Measurements from ENCODE around the gene GDAP1L1. TPM values are rescaled to one million over a fixed set of nuclear protein-coding genes. Genes with fewer than 3 reads are reported as not detected.

The GDAP1L1 gene
- total and polyA plus RNA-seq, 2 of the 4 experiments (the other 2 are of a cell fraction): not detected

DNA sequence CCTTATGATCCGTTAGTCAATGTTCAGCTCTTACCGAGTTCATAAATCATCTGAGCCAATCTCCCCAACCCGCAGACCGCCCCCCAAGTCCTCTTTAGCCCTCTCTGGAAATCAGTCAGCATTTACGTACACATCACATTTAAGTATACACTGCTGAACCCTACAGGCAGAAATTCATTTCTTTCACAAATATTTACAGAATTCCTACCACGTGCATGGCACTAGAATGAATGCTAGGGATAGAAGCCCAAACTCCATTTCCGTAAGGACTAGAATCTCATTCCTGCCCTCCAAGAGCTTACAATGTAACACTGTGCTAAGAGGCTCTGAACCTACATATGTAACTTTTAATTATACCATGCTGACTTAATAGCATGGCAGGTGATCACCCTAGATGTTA lies 38.3 kb upstream of the GDAP1L1 start (continued):
- TF ChIP-seq MAFK (IDR thresholded peaks at IDR 0.05; ENCODE audit: low read depth, low read length): no peak
- 0 out of 2 replicates have a peak, but pooled peaks have one; percentile 21 for TF ChIP-seq RAD21 (IDR thresholded peaks at IDR 0.05; ENCODE audit: low read length)
- TF ChIP-seq BHLHE40 (IDR thresholded peaks at IDR 0.05; ENCODE audit: low read depth, low read length): peak; percentile 53; the same call in 1 of the 2 replicates

DNA sequence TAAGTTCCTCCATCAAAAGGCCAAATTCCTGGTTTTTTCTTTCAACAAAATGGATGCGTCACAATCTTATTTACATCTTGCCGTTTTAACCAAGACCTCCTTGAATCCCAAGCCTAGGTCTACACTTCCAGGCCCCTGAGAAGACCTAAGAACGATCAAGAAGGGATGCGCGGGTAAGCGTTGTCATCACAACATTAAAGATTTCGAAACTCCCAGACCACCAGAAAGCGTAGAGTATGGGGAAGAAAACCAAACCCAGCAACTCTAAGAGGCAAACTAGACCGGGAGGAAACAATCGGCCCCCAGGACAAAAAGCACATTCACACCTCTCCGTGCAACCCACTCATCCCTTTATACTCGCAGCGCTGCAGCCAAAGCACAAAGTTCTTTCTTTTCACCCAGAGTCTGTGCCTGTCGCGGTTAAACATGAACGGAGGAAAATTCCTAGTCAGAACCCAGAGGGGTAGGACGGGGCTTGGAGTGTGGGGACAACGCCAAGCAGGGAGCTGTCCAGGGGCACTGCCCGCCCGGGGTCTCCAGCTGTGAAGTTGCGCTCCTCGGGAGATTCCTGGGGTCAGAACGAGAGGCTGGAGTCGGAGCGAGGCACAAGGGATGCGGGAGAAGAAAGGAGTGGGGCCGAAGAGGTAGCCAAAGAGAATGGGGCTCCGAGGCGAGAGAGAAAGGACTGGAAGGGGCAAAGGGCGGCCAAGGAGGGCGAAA lies 37.3 kb upstream of the GDAP1L1 start:
- peak overlapping the region; percentile 95 for H3K4me2 ChIP-seq (ENCODE audit: low read depth, low read length)
- peak overlapping the region; percentile 87 for H3K4ac ChIP-seq (ENCODE audit: low read depth, low read length)
- BruUV-seq (replicated peaks): no TSS peak
- no peaks in the 10 kb centered on the region for H3K27me3 ChIP-seq (ENCODE audit: control insufficient read depth, insufficient read depth, low read length)
- H2AFZ ChIP-seq (replicated peaks; ENCODE audit: low read length, poor library complexity): peak overlapping the region; percentile 96
- H3K9me1 ChIP-seq (ENCODE audit: insufficient read depth, low read length): peaks cover 9% of the 10 kb centered on the region
- H4K8ac ChIP-seq (ENCODE audit: low read depth in 2 of 2, low read length in 2 of 2): peak overlapping the region; percentile 15 to 78; a peak in 3 of 4 replicates
- 5% methylated on average over 4 of the region's 31 CpGs; no CpG with 5 or more reads in 1 of the 2 experiments for WGBS, 2 experiments (ENCODE audit: extremely low coverage in 2 of 2, insufficient read length in 1 of 2)
- DNase-seq (peak; percentile 35), ATAC-seq (ENCODE audit: low read depth) (peak; percentile 2; the same call in 1 of the 2 replicates)
- H3K36me3 ChIP-seq (ENCODE audit: control insufficient read depth, insufficient read depth, low read length): peaks cover 9% of the 10 kb centered on the region
- H2BK5ac ChIP-seq (ENCODE audit: low read depth, low read length, poor library complexity, severe bottlenecking): peak overlapping the region; percentile 73
- 0 out of 3 replicates have a peak overlapping the region, but pooled peaks have one; percentile 20 for H2BK15ac ChIP-seq (ENCODE audit: low read depth, low read length)
- dilution Hi-C loops (cut with HindIII; ENCODE audit: low sequenced_read_pairs, unreplicated experiment): no loop called here
- H3K4me1 ChIP-seq (ENCODE audit: control insufficient read depth, insufficient read depth, low read length): peaks cover 5% of the 10 kb centered on the region
- ChIA-PET CTCF (interaction anchor here (0.6 kb wide), 1 partner anchor 367 kb away, joined by 3 read pairs; no protein-coding TSS in a partner anchor), POLR2A (ENCODE audit: unreplicated experiment) (no interaction called here)
- no peak for TF ChIP-seq RCOR1 (IDR thresholded peaks at IDR 0.05; ENCODE audit: insufficient replicate concordance, low read length)
- TF ChIP-seq RAD21 (IDR thresholded peaks at IDR 0.05; ENCODE audit: low read length): no peak
- TF ChIP-seq, protein P1, sequence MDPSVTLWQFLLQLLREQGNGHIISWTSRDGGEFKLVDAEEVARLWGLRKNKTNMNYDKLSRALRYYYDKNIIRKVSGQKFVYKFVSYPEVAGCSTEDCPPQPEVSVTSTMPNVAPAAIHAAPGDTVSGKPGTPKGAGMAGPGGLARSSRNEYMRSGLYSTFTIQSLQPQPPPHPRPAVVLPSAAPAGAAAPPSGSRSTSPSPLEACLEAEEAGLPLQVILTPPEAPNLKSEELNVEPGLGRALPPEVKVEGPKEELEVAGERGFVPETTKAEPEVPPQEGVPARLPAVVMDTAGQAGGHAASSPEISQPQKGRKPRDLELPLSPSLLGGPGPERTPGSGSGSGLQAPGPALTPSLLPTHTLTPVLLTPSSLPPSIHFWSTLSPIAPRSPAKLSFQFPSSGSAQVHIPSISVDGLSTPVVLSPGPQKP (IDR thresholded peaks at IDR 0.05; ENCODE audit: borderline replicate concordance, low read depth, low read length): no peak
- 0 out of 2 replicates have a peak, but pooled peaks have one; percentile 23 for TF ChIP-seq CEBPB (IDR thresholded peaks at IDR 0.05; ENCODE audit: low read depth, low read length)
- no peak for TF ChIP-seq RFX5 (IDR thresholded peaks at IDR 0.05; ENCODE audit: low read depth, low read length)
- TF ChIP-seq, protein P2, sequence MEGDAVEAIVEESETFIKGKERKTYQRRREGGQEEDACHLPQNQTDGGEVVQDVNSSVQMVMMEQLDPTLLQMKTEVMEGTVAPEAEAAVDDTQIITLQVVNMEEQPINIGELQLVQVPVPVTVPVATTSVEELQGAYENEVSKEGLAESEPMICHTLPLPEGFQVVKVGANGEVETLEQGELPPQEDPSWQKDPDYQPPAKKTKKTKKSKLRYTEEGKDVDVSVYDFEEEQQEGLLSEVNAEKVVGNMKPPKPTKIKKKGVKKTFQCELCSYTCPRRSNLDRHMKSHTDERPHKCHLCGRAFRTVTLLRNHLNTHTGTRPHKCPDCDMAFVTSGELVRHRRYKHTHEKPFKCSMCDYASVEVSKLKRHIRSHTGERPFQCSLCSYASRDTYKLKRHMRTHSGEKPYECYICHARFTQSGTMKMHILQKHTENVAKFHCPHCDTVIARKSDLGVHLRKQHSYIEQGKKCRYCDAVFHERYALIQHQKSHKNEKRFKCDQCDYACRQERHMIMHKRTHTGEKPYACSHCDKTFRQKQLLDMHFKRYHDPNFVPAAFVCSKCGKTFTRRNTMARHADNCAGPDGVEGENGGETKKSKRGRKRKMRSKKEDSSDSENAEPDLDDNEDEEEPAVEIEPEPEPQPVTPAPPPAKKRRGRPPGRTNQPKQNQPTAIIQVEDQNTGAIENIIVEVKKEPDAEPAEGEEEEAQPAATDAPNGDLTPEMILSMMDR (conservative IDR thresholded peaks at IDR 0.05; ENCODE audit: low read depth, low read length): no peak
- TF ChIP-seq BHLHE40 (IDR thresholded peaks at IDR 0.05; ENCODE audit: low read depth, low read length): no peak
- no peak for TF ChIP-seq MXI1 (IDR thresholded peaks at IDR 0.05; ENCODE audit: borderline replicate concordance, low read depth, low read length)
- no peak for TF ChIP-seq MAZ (IDR thresholded peaks at IDR 0.05; ENCODE audit: borderline replicate concordance, low read depth, low read length)
- H3K9ac ChIP-seq (ENCODE audit: low read depth, low read length): peak overlapping the region; percentile 75
- peak overlapping the region; percentile 42 for H4K5ac ChIP-seq (ENCODE audit: low read depth, low read length)
- peak overlapping the region; percentile 81 for H3K14ac ChIP-seq (replicated peaks; ENCODE audit: low read depth, low read length)
- H3K79me1 ChIP-seq (ENCODE audit: low read depth in 1 of 2, low read length in 2 of 2): peaks cover 3 to 46% of the 10 kb centered on the region in 2 experiments; a peak in 3 of 4 replicates
- H3K18ac ChIP-seq (ENCODE audit: low read depth, low read length): peak overlapping the region; percentile 13
- H3K9me3 ChIP-seq (ENCODE audit: control insufficient read depth, insufficient read depth, low read length): no peaks in the 10 kb centered on the region
- H4K91ac ChIP-seq (ENCODE audit: insufficient read depth, low read depth, low read length): peak overlapping the region; percentile 66
- peak overlapping the region; percentile 96 for H3K23ac ChIP-seq (ENCODE audit: low read depth, low read length)
- peak overlapping the region; percentile 75 for H3K27ac ChIP-seq (ENCODE audit: insufficient read depth, low read length)
- peak overlapping the region; percentile 77 for H3K4me3 ChIP-seq (ENCODE audit: insufficient read depth, low read depth, low read length)
- intact Hi-C loops (cut with micrococcal nuclease): loop anchor here (1.0 to 10.0 kb wide), 3 partner anchors 94 to 755 kb away; partner anchors contain the start of genes SRSF6 and YWHAB
- peak overlapping the region; percentile 80 for H3K56ac ChIP-seq (ENCODE audit: extremely low read depth, insufficient read depth, low read length)
- H2BK20ac ChIP-seq (ENCODE audit: low read depth, low read length): no peak overlapping the region; the same call in 1 of the 2 replicates
- peak overlapping the region; percentile 57 for H2BK120ac ChIP-seq (ENCODE audit: low read depth, low read length)
- in situ Hi-C loops (cut with MboI; ENCODE audit: low sequenced_read_pairs): loop anchor here (10.0 kb wide), 2 partner anchors 265 to 395 kb away; partner anchors contain the start of gene TTPAL
- H2AK5ac ChIP-seq (ENCODE audit: low read depth, low read length): peak overlapping the region; percentile 76
- peaks cover 22% of the 10 kb centered on the region for H4K20me1 ChIP-seq (ENCODE audit: insufficient read depth, low read length)
- H2AK9ac ChIP-seq (replicated peaks; ENCODE audit: low read depth, low read length, poor library complexity): peak overlapping the region; percentile 93
